ENCODE data around the gene MAST1.
"Not testable (repeated sequence)": the region's sequence is repeated elsewhere in the genome, so short reads cannot be mapped to it uniquely, and the experiment has no call there.

Gene MAST1

DNA sequence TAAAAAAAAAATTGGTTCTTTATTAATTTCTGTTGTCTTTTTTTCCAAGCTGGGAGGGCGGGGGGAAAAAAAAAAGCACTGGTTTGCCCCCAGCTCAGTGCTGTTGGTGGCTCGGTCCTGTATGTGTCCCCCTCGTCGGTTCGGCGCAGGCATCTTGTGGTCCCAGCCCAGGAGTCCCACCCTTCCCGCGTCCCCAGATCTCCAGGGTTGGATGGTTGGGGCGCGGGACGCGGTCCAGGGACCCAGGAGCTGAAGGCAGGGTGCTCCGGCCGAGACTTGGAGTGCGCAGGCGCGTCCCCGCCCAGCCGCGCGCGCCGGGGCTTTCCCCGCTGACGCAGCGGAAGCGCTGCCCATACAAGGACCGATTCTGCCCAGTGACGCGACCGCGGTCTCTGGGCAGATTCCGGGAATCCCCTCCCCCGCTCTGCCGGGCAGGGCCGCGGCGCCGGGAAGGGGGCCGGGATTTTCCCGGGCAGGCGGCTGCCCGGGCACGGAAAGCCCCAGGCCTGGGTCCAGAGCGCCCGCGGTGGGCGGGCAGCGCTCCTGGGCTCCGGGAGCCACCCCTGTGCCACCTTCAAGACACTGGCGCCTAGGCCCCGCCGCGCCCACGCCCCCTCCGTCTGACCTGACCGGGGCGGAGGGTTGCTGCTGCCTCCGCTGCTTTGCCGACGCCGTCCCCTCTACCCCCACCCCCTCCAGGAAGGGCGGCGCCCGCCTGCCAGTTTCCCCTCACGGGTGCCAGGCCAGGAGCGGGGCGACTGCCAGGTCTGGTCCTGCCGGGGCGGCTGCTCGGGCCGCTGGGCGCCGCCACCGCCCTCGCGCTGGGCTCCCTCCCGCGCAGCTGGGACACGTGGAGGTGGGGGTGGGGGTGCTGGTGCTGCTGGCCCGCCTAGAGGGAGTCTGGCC is 44.8 kb upstream of the MAST1 start:
- peak; percentile 85 for DNase-seq (ENCODE audit: insufficient read length)
- TF ChIP-seq TAF1 (IDR thresholded peaks at IDR 0.05; ENCODE audit: borderline replicate concordance, low read depth, low read length): no peak
- peak; percentile 92 for TF ChIP-seq POLR2A (IDR thresholded peaks at IDR 0.05; ENCODE audit: low read depth, low read length)
- peak; percentile 91; the same call in 1 of the 2 replicates for TF ChIP-seq POLR2AphosphoS5 (IDR thresholded peaks at IDR 0.05; ENCODE audit: low read depth, low read length)
- peak; percentile 98 for FAIRE-seq

DNA sequence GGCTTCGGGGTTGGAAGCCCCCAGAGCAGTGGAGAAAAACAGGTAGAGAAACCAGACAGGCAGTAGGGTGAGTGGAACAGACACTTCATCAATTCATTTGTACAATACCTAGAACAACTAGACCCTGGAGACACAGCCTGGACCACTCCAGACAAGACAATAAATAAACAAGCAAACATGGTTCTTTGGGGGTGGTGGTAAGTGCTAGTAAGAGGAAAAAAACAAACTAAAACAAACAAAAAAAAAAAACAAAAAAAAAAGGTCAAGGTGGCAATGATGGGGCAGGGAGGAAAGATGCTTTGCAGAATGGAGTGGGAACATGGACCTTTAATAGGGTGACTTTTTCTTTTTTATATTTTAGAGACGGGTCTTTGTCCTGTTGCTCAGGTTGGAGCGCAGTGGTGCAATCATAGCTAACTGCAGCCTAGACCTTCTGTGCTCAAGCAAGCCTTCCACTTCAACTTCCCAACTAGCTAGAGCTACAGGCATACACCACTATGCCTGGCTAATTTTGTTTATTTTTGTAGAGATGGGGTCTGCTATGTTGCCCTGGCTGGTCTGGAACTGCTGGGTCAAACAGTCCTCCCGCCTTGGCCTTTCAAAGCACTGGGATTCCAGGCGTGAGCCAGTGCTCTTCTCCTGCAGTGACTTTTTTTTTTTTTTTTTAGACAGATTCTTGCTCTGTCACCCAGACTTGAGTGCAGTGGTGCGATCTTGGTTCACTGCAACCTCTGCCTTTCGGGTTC is 43.9 kb upstream of the MAST1 start:
- TF ChIP-seq POLR2AphosphoS5 (IDR thresholded peaks at IDR 0.05; ENCODE audit: low read depth, low read length): no peak
- TF ChIP-seq TAF1 (IDR thresholded peaks at IDR 0.05; ENCODE audit: borderline replicate concordance, low read depth, low read length): no peak
- no peak for TF ChIP-seq POLR2A (IDR thresholded peaks at IDR 0.05; ENCODE audit: low read depth, low read length)
- DNase-seq (ENCODE audit: insufficient read length): no peak

DNA sequence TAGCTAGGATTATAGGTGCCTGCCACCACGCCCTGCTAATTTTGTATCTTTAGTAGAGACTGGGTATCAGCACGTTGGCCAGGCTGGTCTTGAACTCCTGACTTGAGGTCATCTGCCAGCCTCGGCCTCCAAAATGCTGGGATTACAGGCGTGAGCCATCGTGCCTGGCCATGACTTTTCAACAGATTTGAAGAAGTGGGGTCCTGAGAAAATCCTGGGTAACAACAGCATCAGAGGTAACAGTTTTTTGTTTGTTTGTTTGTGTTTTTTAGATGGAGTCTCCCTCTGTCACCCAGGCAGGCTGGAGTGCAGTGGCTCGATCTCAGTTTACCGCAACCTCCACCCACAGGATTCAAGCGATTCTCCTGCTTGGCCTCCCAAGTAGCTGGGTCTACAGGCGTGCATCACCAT is 43.3 kb upstream of the MAST1 start:
- DNase-seq (ENCODE audit: insufficient read length): no peak

More for the DNA sequence above, 43.9 kb upstream of the MAST1 start:
- FAIRE-seq: no peak

DNA sequence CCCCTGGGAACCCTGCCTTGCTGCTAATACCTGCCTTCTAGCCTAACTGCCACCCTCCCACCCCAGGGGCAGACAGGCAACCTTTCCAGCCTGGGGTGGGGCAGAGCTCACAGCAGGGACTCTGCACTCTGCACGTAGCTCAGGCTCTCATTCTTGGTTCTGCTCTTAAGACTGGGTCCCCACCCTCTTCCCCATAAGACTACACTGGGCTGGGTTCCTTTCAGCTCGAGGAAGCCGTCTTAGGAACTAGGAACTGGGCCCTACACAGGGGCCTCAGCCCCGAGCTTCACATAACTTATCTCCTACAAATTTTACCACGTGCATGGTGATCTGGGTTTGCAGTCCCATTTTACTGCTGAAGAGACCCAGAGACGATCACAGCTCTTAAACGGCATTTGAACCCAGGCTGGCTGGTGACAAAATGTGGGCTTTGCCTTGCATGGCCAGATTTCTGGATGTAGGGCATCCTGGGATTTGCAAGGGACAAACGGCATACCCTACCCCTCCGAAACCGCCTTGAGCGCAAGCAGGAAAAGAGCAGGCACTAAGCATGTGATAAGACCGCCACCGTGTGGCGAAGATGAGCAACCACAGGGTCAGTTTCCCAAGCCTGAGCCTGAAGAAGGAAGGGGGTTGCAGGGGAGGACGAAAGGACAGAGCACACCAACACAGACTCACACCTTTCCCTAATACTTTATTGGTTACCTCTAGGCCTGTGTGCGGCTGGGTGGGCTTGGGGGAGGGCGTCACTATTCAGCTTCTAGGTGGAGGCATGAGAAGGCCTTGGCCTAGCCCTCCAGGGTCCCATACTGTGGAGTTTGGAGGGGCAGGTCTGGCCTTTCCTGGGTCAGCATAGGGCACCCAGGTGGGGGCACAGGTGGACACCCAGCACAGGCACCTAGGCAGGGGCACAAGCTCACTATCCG is 41.9 kb upstream of the MAST1 start:
- FAIRE-seq (peak; percentile 84), DNase-seq (ENCODE audit: insufficient read length) (no peak)
- TF ChIP-seq POLR2A (IDR thresholded peaks at IDR 0.05; ENCODE audit: low read depth, low read length): no peak
- TF ChIP-seq TAF1 (IDR thresholded peaks at IDR 0.05; ENCODE audit: borderline replicate concordance, low read depth, low read length): no peak
- no peak; the same call in 1 of the 2 replicates for TF ChIP-seq POLR2AphosphoS5 (IDR thresholded peaks at IDR 0.05; ENCODE audit: low read depth, low read length)

More for the DNA sequence above, 43.3 kb upstream of the MAST1 start:
- FAIRE-seq: no peak
- TF ChIP-seq POLR2AphosphoS5 (IDR thresholded peaks at IDR 0.05; ENCODE audit: low read depth, low read length) (no peak), POLR2A (IDR thresholded peaks at IDR 0.05; ENCODE audit: low read depth, low read length) (no peak), TAF1 (IDR thresholded peaks at IDR 0.05; ENCODE audit: borderline replicate concordance, low read depth, low read length) (no peak)

DNA sequence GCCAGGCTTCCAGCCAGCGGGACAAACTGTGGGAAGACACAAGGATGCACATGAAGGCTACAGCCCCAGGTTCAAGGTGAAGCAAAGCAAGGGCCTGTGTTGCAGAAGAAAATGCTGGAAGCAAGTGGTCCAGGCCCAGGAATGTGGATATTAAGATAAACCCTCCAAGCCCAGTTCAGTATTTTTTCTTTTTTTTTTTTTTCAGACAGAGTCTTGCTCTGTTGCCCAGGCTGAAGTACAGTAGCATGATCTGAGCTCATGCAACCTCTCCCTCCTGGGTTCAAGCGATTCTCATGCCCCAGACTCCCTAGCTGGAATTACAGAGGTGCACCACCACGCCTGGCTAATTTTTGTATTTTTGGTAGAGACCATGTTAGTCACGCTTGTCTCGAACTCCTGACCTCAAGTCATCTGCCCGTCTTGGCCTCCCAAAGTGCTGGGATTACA is 41.2 kb upstream of the MAST1 start:
- no peak for FAIRE-seq

DNA sequence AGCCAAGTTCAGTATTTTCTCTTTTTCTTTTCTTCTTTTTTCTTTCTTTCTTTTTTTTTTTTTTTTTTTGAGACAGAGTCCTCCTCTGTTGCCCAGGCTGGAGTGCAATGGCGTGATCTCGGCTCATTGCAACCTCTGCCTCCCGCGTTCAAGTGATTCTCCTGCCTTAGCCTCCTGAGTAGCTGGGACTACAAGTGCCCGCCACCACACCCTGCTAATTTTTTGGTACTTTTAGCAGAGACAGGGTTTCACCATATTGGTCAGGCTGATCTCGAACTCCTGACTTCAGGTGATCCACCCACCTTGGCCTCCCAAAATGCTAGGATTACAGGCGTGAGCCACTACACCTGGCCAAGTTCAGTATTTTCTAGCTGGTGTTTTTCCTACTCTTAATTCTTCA is 40.7 kb upstream of the MAST1 start:
- FAIRE-seq: not testable (repeated sequence)

More for the DNA sequence above, 41.2 kb upstream of the MAST1 start:
- no peak for DNase-seq (ENCODE audit: insufficient read length)
- TF ChIP-seq TAF1 (IDR thresholded peaks at IDR 0.05; ENCODE audit: borderline replicate concordance, low read depth, low read length) (no peak), POLR2A (IDR thresholded peaks at IDR 0.05; ENCODE audit: low read depth, low read length) (no peak), POLR2AphosphoS5 (IDR thresholded peaks at IDR 0.05; ENCODE audit: low read depth, low read length) (no peak)

DNA sequence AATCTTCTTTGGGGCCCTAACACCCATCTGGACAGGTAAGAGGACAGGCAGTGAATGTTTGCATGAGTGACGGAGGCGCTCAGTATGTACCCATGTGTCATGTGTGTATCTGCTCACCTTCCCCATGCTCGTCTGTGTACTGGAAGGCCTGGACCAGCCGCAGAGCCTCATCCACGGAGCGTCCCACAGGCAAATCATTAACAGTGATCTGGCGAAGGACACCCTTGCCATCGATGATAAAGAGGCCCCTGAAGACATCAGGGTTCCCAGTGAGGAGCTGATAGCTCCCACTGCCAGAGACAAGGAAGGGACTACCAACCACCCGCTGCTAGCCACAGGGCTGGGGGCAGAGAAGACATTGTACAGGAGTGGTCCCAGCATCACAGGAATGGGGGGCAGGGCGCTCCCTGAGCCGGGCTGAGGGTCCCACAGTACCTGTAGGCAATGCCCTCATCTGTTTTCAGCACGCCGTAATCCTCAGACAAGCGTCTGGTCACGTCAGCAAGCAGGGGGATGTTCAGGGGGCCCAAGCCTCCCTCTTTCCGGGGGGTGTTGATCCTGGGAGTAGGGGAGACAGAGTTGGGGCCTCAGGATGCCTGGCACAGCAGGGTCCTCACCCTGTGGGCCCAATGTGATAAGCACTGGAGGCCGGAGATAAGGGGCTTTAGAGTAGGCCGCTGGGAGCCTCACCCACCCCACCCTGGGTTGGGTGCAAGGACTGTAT is 38.4 kb upstream of the MAST1 start:
- FAIRE-seq: no peak
- no peak for DNase-seq (ENCODE audit: insufficient read length)

More for the DNA sequence above, 40.7 kb upstream of the MAST1 start:
- DNase-seq (ENCODE audit: insufficient read length): not testable (repeated sequence)

DNA sequence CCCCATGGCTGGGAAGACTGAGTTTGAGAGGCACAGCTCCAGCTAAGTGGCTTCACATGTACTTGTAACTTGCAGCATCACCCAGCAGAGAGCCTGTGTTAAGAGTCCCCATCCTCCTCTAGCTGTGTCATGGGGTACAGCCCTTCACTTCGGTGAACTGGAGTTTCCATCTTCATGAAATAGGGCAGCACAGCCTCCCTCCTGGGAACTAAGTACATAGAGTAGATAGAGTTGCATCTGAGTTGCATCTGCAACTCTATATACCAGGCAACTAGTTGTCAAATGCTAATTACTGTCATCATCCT is 37.9 kb upstream of the MAST1 start:
- FAIRE-seq (no peak), DNase-seq (ENCODE audit: insufficient read length) (no peak)
- no peak for TF ChIP-seq TAF1 (IDR thresholded peaks at IDR 0.05; ENCODE audit: borderline replicate concordance, low read depth, low read length)
- no peak for TF ChIP-seq POLR2AphosphoS5 (IDR thresholded peaks at IDR 0.05; ENCODE audit: low read depth, low read length)
- TF ChIP-seq POLR2A (IDR thresholded peaks at IDR 0.05; ENCODE audit: low read depth, low read length): no peak

More for the DNA sequence above, 38.4 kb upstream of the MAST1 start:
- TF ChIP-seq POLR2AphosphoS5 (IDR thresholded peaks at IDR 0.05; ENCODE audit: low read depth, low read length) (no peak), TAF1 (IDR thresholded peaks at IDR 0.05; ENCODE audit: borderline replicate concordance, low read depth, low read length) (no peak), POLR2A (IDR thresholded peaks at IDR 0.05; ENCODE audit: low read depth, low read length) (no peak)

DNA sequence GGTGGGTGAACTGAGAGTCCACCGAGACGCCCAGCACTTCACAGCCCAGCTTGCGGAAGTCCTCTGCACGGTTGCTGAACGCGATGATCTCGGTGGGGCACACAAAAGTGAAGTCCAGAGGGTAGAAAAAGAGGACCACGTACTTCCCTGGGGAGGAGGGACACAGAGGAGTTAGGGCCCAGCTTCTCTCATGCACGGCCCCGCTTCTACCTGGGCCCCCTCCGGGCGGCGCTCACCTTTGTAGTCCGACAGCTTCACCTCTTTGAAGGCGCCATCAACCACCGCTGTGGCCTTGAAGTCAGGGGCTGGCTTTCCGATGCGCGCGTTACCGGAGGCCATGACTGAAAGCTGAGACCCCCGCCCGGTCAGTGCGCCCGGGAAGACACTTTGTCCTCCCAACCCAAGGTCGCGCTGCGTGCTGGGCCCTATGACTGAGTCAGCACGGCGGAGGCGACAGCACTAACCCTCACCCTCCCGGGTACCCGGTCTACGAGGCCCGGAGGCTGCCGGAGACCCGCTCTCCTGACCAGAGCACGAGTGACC is 37.3 kb upstream of the MAST1 start:
- DNase-seq (ENCODE audit: insufficient read length) (no peak), FAIRE-seq (no peak)
- TF ChIP-seq POLR2A (IDR thresholded peaks at IDR 0.05; ENCODE audit: low read depth, low read length) (no peak), TAF1 (IDR thresholded peaks at IDR 0.05; ENCODE audit: borderline replicate concordance, low read depth, low read length) (no peak), POLR2AphosphoS5 (IDR thresholded peaks at IDR 0.05; ENCODE audit: low read depth, low read length) (no peak)

All from GM12892 (cell line).